OCI-LY7 (cell line): ENCODE data around the gene NHLRC2. TPM values are rescaled to one million over a fixed set of nuclear protein-coding genes. Genes with fewer than 3 reads are reported as not detected.
A peak's percentile ranks its signal among the peaks of the same experiment; 100 is the strongest.

Experiments
- BruUV-seq: library from RNA; stranded (reverse); fragments of 400-500 nt; replicated peaks from 2 replicates; lab custom pipeline; 2021; lab: Mats Ljungman, UMichigan
- CTCF ChIA-PET: fragments of 300-600 bp; sonication (Branson Sonifier 250); formaldehyde crosslinking; loops from one replicate; lab custom pipeline; 2022; ENCODE audit warnings: antibody characterized with exemption; ENCODE audit not compliant: unreplicated experiment; lab: Charles Lee
- POLR2A ChIA-PET: fragments of 300-600 bp; sonication (Branson Sonifier 250); formaldehyde crosslinking; loops from one replicate; lab custom pipeline; 2022; ENCODE audit warnings: antibody characterized with exemption; lab: Charles Lee
- DNase-seq: peaks from one replicate; pipeline ENCODE4 v3.0.0-alpha.2; 2015; ENCODE audit warnings: low spot score
- H2AFZ ChIP-seq: fragments of 200-600 bp; sonication (generic), shearing (Covaris generic); 2 replicates; pipeline ENCODE4 v1.6.1; 2014; ENCODE audit warnings: mild to moderate bottlenecking, antibody characterized with exemption, low read length, moderate library complexity
- H3K27ac ChIP-seq: fragments of 200-600 bp; sonication (generic); 2 replicates; pipeline ENCODE4 v1.5.1; 2014; ENCODE audit warnings: mixed run types, low read depth, mild to moderate bottlenecking, moderate library complexity, low read length, inconsistent platforms; ENCODE audit not compliant: poor library complexity, severe bottlenecking
- H3K36me3 ChIP-seq: fragments of 200-600 bp; sonication (generic); 2 replicates; pipeline ENCODE4 v1.6.1; 2014; ENCODE audit warnings: mild to moderate bottlenecking, antibody characterized with exemption, low read length, moderate library complexity, mixed read lengths; ENCODE audit not compliant: insufficient read depth
- H3K4me1 ChIP-seq: fragments of 200-600 bp; sonication (generic); 2 replicates; pipeline ENCODE4 v1.5.1; 2014; ENCODE audit warnings: mild to moderate bottlenecking, low read length; ENCODE audit not compliant: insufficient read depth, poor library complexity, severe bottlenecking
- H3K4me2 ChIP-seq: fragments of 200-600 bp; sonication (generic); 2 replicates; pipeline ENCODE4 v1.6.1; 2014; ENCODE audit warnings: mild to moderate bottlenecking, low read length
- H3K4me3 ChIP-seq: fragments of 200-600 bp; sonication (generic); 2 replicates; pipeline ENCODE4 v1.5.1; 2014; ENCODE audit warnings: mild to moderate bottlenecking, low read depth, low read length; ENCODE audit not compliant: poor library complexity, severe bottlenecking
- H3K79me2 ChIP-seq: fragments of 200-600 bp; sonication (generic); 2 replicates; pipeline ENCODE4 v1.6.1; 2016; ENCODE audit warnings: low read depth, mild to moderate bottlenecking, low read length, moderate library complexity, mixed read lengths; ENCODE audit not compliant: insufficient read depth
- H3K9me2 ChIP-seq: fragments of 200-600 bp; sonication (generic); 2 replicates; pipeline ENCODE4 v1.6.1; 2016; ENCODE audit warnings: mild to moderate bottlenecking, low read length, mixed read lengths; ENCODE audit not compliant: insufficient read depth
- H3K9me3 ChIP-seq: fragments of 200-600 bp; sonication (generic); 2 replicates; pipeline ENCODE4 v1.6.1; 2014; ENCODE audit warnings: mild to moderate bottlenecking, mixed run types, low read length, mixed read lengths
- H4K20me1 ChIP-seq: fragments of 200-600 bp; sonication (generic); 2 replicates; pipeline ENCODE4 v1.6.1; 2014; ENCODE audit warnings: mild to moderate bottlenecking, antibody characterized with exemption, low read length, moderate library complexity, mixed read lengths; ENCODE audit not compliant: insufficient read depth
- EZH2phosphoT487 ChIP-seq: fragments of 200-600 bp; sonication (generic); IDR thresholded peaks from 2 replicates; pipeline ENCODE4 v1.6.1; 2018; ENCODE audit warnings: low read depth, borderline replicate concordance, mild to moderate bottlenecking, mixed run types, antibody characterized with exemption, low read length, moderate library complexity, mixed read lengths
- intact Hi-C: fragments of 100-400 bp; cut with micrococcal nuclease; formaldehyde crosslinking; loops from one replicate; pipeline ENCODE4 v1.10.0; 2022; ENCODE audit not compliant: unreplicated experiment
- total RNA-seq, 2 experiments: library from RNA; depleted of rRNA in 1 of 2; stranded (reverse); fragments of >200 nt in 1 of 2; shearing (Covaris generic) in 1 of 2; gene quantifications; 2 replicates each; pipeline ENCODE4 v1.2.3, GENCODE V29; 2014 to 2022
- TF ChIP-seq, protein P1 (sequence below): fragments of 200-600 bp; sonication (generic); conservative IDR thresholded peaks from 2 replicates; pipeline ENCODE4 v1.5.1; 2014; ENCODE audit warnings: mild to moderate bottlenecking, antibody characterized with exemption, low read length, moderate library complexity, mixed read lengths

Gene NHLRC2
- total RNA-seq, 2 experiments from 2014 or later = 28.6 to 44.5 TPM

DNA sequence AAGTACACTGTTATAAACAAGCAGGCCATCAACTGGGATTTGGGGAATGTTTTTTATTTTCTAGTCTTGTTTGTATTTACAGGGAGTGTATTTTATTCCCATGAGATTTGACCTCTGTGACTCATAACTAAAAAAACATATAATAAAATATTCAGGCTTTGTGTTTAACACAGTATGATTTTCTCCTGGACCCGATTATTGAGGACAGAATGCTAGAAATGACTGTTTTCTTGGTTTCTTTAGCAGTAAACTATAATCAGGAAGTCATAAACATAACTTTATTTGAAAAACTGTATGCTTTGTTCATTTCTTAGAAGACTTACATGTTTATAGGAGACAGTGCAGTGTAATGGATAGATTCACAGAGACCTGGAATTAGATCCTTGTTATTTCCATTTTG, 2.1 kb downstream of the NHLRC2 start:
- Histone ChIP-seq H3K4me2 (peak overlapping the region; percentile 98), H4K20me1 (0 out of 2 replicates have a peak, but pooled peaks cover 24% of the 10 kb centered on the region), H2AFZ (no peak overlapping the region), H3K9me3 (peaks cover 12% of the 10 kb centered on the region; the same call in 1 of the 2 replicates), H3K27ac (peak overlapping the region; percentile 76), H3K4me3 (peak overlapping the region; percentile 98), H3K79me2 (peaks cover 91% of the 10 kb centered on the region), H3K36me3 (peaks cover 40% of the 10 kb centered on the region), H3K4me1 (peaks cover 51% of the 10 kb centered on the region), H3K9me2 (no peaks in the 10 kb centered on the region)
- no TSS peak for BruUV-seq
- no peak for DNase-seq
- ChIA-PET POLR2A (interaction anchor here (1.2 kb wide), 1 partner anchor 158 kb away, joined by 3 read pairs; no protein-coding TSS in a partner anchor), CTCF (no interaction called here)
- TF ChIP-seq, protein P1, sequence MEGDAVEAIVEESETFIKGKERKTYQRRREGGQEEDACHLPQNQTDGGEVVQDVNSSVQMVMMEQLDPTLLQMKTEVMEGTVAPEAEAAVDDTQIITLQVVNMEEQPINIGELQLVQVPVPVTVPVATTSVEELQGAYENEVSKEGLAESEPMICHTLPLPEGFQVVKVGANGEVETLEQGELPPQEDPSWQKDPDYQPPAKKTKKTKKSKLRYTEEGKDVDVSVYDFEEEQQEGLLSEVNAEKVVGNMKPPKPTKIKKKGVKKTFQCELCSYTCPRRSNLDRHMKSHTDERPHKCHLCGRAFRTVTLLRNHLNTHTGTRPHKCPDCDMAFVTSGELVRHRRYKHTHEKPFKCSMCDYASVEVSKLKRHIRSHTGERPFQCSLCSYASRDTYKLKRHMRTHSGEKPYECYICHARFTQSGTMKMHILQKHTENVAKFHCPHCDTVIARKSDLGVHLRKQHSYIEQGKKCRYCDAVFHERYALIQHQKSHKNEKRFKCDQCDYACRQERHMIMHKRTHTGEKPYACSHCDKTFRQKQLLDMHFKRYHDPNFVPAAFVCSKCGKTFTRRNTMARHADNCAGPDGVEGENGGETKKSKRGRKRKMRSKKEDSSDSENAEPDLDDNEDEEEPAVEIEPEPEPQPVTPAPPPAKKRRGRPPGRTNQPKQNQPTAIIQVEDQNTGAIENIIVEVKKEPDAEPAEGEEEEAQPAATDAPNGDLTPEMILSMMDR = no peak
- no peak for TF ChIP-seq EZH2phosphoT487
- intact Hi-C loops = loop anchor here (5.0 to 10.0 kb wide), 4 partner anchors 171 to 668 kb away; partner anchors contain the start of gene CCDC186

DNA sequence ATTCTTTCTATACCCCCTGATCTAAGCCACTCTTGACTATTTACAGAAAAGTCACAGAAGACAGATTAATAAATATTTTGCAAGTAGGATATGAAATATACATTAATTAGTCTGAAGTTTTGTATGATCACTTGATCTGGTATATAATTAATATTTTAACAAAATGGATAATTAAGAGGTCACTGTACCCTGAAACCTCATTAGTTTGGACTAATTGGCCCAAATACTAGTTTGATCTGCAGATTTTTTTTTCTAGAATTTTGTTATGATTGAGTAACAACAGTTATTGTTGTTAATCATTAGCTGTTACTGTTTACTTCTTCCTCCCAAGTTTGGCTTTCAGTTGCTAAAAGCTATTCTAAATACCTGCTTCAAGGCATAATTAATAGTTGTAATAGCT, 2.7 kb downstream of the NHLRC2 start:
- Histone ChIP-seq H3K27ac (peak overlapping the region; percentile 76), H3K4me1 (peaks cover 45% of the 10 kb centered on the region), H3K4me3 (peak overlapping the region; percentile 98), H3K4me2 (peak overlapping the region; percentile 98), H2AFZ (no peak overlapping the region), H4K20me1 (0 out of 2 replicates have a peak, but pooled peaks cover 24% of the 10 kb centered on the region), H3K9me2 (no peaks in the 10 kb centered on the region), H3K36me3 (peaks cover 46% of the 10 kb centered on the region), H3K9me3 (peaks cover 12% of the 10 kb centered on the region; the same call in 1 of the 2 replicates), H3K79me2 (peaks cover 89% of the 10 kb centered on the region)
- POLR2A ChIA-PET = interaction anchor here (0.6 to 1.4 kb wide), 11 partner anchors 8 to 221 kb away, joined by 3 to 5 read pairs (median 3); no protein-coding TSS in a partner anchor
- BruUV-seq = no TSS peak
- CTCF ChIA-PET = no interaction called here
- intact Hi-C loops = loop anchor here (5.0 to 10.0 kb wide), 4 partner anchors 170 to 668 kb away; partner anchors contain the start of gene CCDC186
- no peak for TF ChIP-seq EZH2phosphoT487
- TF ChIP-seq, protein P1 = no peak
- no peak for DNase-seq

DNA sequence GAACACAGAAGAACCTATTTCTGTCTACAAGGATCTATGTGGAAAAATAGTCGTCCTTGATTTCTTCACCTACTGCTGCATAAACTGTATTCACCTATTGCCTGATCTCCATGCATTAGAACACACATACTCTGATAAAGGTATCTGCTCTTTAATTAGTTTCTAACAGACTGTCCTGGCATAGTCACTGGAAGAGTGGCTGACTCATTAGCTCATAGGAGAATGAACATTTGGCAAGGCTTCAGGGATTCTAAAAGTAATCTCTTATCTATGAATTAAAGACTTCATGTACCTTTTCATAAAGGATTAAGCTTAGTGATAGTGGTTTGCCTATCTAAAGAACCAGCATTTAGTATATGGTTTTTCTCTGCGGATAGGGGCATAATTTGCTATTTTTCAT, 4.1 kb downstream of the NHLRC2 start:
- ChIA-PET POLR2A (interaction anchor here (0.6 to 1.4 kb wide), 7 partner anchors 9 to 210 kb away, joined by 3 to 6 read pairs (median 3); no protein-coding TSS in a partner anchor), CTCF (no interaction called here)
- Histone ChIP-seq H2AFZ (no peak overlapping the region), H3K9me2 (no peaks in the 10 kb centered on the region), H3K36me3 (peaks cover 60% of the 10 kb centered on the region), H3K4me1 (peaks cover 31% of the 10 kb centered on the region), H3K4me2 (peak overlapping the region; percentile 98), H3K4me3 (peak overlapping the region; percentile 98), H3K27ac (peak overlapping the region; percentile 15), H3K79me2 (peaks cover 88% of the 10 kb centered on the region), H4K20me1 (0 out of 2 replicates have a peak, but pooled peaks cover 24% of the 10 kb centered on the region), H3K9me3 (peaks cover 12% of the 10 kb centered on the region; the same call in 1 of the 2 replicates)
- no TSS peak for BruUV-seq
- TF ChIP-seq, protein P1 = no peak
- no peak for TF ChIP-seq EZH2phosphoT487
- intact Hi-C loops = loop anchor here (5.0 to 10.0 kb wide), 4 partner anchors 169 to 666 kb away; partner anchors contain the start of gene CCDC186
- DNase-seq = no peak
